Urothelium cell line (cell line): ENCODE results near the gene ZDHHC1.

Experiments used
- DNase-seq: peaks from one replicate; pipeline ENCODE4 v3.0.0; 2011; ENCODE audit warnings: low spot score, mixed read lengths
- FAIRE-seq: peaks from 2 replicates; lab custom pipeline; 2011; peaks lifted over from hg19 to GRCh38; lab: Jason Lieb, UNC

ZDHHC1 gene, protein sequence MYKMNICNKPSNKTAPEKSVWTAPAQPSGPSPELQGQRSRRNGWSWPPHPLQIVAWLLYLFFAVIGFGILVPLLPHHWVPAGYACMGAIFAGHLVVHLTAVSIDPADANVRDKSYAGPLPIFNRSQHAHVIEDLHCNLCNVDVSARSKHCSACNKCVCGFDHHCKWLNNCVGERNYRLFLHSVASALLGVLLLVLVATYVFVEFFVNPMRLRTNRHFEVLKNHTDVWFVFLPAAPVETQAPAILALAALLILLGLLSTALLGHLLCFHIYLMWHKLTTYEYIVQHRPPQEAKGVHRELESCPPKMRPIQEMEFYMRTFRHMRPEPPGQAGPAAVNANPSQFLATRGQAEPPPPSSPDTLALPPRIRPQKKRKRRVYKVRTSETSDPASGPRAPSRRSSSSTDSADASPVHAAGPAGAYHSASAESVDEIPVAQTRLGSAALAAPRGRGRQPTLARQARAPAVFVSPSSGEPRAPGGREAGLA

DNA sequence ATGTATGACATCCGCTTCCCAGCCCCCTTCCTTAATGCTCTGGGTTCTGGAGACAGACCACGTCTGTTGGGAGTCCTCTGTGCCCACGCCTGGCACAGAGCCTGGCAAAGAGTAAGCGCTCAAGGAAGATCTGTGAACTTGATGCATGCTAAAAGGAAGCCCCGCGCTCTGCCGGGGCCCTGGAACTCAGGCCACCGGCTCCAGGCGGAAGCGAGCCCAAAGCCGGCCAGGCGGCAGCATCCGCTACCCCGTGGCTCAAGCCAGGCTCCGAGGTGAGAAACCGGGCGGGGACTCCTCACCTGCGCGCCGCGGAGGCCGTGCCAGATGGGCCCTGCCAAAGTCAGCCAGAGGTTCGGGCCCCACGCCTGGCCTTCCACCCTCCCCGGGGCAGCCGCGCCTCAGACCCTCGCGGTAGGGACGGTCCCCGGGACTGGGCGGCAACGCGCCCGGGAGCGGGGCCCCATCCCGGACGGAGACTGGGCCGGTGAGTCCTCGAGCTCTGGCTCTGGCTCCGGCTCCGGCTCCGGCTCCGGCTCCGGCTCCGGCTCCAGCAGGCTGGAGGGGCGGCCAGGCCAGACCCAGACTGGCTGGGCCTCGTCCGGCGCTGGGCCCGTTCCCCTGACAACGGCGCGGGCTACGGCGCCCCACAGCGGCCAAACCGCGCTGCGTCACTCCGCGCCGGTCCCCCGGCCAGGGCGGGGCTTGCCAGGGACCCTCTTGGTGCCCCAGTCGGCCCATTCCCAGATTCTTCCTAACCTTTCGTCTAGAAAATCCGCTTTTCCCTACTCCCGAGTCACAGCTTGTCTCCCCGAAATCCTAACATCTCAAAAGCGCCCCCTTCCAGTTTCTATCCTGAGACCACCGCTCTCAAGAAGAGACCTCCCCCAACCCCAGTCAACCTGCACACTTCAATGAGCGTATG lies at the start of gene ZDHHC1:
TSS of gene ZDHHC1 (minus strand) at position 606 of the 922 bp plus-strand sequence. CDS start 8,702 bp downstream, outside the sequence.
- FAIRE-seq = no peak
- DNase-seq = peak; percentile 92

DNA sequence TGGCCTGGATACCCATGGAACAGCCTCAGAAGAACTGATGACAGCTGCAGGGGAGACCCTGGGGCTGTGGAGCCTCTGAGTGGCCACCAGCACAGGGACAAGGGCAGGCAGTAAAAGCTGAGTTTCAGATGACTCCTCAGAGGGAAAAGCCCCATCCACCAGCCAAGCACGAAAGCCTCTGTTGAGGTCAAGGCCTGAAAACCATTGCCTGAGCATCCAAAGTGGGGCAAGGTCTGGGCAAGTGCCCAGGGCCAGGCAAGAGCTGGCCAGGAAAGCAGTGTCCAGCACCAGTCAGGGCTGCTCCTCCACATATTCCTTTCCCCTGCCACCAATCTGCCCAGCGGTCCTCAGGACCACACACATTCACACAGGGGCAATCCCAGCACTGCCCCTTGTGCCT lies 48.3 kb upstream of the ZDHHC1 start:
- DNase-seq (no peak), FAIRE-seq (no peak)

DNA sequence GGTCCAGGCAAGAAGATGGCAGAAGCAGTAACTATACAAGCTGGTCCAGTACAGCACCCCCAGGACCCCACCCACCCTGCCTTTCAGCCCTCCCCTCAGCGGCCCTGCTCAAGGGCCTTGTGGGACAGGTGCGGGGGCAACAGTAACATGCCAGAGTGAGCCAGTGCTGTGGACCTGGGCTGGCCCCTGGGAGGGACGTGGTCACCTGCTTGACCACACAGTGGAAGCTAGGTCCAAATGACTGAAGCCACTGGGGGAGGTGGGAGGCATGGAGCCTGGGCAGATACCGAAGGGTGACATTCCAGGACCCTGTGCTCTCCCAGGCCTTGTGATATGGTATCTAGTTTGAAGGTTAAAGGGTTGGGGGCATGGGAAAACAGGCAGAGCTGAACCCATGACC lies 47.4 kb upstream of the ZDHHC1 start:
- DNase-seq (no peak), FAIRE-seq (no peak)

DNA sequence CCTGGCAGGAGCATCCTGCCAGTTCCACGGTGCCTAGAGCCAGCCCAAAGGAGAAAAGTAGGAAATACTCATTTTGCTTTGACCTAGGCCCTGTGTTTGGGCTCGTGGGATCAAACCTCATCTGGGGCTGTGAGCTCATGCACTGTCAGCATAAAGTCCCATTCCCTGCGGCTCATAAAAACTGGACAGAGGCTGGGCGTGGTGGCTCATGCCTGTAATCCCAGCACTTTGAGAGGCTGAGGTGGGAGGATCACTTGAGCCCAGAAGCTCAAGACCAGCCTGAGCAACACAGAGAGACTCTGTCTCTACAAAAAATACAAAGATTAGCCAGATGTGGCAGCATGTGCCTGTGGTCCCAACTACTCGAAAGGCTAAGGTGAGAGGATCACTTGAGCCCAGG lies 46.8 kb upstream of the ZDHHC1 start:
- FAIRE-seq (no peak), DNase-seq (no peak)

DNA sequence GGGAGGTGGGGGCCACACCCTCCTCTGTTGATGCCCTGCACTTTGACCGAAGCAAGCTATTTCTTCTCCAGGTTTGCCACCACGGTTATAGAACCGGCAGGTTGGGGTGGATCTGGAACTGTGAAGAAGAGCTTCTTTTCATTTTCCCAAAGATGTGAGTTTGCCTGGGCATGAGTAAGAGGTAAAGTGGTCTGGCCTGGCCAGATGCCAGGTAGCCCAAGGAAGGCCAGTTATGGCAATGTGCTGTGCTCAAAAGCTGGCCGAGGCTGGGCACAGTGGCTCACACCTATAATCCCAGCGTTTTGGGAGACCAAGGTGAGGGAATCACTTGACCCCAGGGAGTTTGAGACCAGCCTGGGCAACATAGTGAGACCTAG lies 46.0 kb upstream of the ZDHHC1 start:
- FAIRE-seq = no peak
- no peak for DNase-seq

DNA sequence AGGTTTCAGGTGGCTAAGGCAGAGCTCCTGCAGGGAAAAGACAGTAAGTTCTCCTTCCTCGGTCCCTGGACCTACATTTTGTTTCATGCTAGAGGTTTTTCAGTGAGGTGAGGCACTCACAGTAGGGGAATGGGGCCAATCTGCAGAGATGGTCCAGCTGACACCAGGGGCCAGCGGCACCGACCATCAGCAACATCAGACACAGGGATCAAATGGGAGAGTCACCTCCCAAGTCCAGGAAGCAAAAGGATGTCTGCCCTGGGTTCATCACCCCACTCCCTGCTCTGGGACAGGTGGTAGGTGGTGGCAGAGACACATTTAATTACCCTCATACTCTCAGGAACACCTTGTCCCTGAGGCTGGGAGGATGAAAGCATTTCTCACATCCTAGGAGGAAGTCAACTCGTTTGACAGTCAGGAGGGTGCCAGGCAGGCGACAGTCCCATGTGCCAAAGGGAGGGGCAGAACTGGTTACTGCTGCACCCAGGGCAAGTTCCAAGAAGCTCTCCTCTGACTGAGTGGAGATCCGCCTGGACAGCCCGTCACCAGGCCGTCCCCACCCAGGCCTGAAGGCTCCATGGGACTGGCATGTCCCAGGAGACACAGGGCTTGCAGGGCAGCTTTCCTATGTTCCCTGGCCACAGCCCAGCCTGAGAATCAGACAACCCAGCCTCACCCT lies 45.5 kb upstream of the ZDHHC1 start:
- no peak for FAIRE-seq
- DNase-seq = no peak

DNA sequence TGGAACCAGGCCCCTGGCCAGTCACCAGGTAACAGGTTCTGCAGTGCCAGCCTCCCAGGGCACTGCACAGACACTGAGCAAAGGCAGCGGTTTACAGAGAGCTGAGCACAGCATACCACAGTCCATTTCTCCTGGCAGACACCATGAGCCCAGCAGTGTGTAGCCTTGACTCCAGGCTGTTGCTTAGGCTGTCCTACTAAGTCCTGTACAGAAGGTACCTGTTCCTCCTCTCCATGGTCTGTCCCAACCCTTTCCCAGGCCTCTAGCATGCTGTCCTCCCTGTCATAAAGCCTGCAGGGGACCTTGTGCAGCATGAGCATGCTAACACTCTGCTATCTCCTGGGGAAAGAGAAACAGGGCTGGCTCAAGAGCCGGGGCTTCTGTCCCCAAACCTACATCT lies 44.7 kb upstream of the ZDHHC1 start:
- DNase-seq (no peak), FAIRE-seq (no peak)

DNA sequence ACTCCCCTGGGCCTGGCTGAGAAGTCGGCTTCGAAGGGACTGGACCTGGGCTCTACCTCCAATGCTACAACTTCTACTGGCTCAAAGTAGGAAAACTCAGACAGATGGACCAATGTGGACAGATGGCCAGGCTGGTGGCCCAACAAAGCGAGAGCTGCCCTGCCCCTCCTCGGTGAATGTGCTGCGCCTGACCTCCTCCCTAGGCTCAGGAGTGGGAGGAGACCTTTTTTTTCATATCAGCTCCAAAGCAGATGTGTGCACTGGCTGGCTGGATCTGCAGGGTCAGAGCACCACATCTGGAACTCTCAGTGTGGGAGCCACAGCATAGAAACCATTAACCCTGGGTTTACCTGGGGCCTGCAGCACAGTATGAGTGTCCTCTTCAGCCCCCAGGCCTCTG lies 43.9 kb upstream of the ZDHHC1 start:
- no peak for DNase-seq
- FAIRE-seq = no peak

DNA sequence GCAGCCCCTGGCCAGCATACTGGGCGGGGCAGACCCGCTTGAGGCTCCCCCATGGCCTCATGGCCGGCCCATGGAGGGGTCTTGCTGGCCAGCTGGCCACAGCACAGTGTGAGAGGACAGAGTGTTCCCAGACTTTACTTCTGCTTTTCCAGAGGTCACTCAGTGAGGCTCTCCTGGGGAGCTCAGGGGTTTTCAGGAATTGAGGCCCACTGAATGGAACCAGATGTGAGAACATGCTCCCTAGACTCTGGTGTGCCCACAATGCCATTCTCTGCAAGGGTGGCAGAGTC lies 43.5 kb upstream of the ZDHHC1 start:
- FAIRE-seq (no peak), DNase-seq (no peak)

DNA sequence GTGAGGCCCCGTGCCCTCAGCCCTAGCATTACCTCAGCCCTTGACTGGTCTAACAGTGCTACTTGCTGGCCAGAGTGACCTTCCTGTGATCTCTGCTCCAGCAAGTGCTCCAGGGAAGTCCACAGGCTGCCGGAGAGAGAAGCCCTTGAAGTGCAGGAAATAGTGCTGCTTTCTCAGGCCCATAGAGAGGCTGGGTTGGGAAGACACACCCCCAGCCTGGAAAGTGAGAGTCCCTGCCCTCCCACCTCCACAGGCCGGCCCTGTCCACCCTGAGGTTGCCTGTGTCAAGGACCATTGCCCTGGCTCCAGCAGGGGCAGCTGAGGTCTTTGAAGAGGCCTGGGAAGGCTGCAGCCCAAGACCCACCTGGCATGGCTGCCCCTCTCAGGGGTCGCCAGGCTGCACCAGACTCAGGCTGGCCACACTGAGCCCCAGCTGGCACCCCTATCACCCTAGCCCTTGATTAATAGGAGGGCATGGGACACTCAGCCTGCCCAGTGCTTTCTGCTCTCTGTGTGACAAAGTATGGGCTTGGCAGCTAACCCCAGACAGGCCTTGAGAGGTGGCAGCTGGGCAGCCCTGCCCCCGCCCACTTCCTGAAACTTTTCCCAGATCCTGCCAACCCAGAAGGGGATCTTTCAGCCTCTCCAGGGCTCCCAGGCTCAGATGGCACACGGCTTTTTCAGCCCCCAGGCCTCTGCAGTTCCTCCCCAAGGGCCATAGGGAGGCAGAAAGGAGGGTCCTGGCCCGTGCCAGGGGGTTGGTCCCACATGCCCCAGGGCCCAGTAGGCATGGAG lies 43.0 kb upstream of the ZDHHC1 start:
- DNase-seq (no peak), FAIRE-seq (no peak)

DNA sequence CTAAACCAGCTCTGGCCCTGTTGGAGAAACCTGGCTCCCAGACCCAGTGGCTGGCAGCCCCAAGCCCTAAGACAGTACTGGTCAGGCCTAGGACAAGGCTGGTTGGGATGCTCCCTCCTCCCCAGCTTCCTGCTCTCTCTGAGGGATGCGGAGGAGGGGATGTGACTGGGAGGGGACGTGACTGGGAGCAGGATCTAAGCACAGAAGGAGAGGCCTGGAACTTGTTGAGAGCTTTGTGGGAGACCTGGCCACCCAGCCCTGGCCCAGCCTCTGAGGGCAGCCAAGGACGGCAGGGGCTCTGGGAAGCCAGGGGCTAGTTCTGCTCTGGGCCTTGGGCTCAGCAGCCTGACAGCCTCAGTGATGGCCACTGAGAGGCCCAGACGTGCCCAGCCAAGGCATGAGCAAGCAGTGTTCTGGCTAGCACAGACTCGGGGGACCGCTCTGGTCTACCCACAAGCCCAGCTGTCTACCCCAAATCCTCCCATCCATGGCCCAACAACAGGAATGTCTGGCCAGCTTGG lies 41.9 kb upstream of the ZDHHC1 start:
- no peak for FAIRE-seq

DNA sequence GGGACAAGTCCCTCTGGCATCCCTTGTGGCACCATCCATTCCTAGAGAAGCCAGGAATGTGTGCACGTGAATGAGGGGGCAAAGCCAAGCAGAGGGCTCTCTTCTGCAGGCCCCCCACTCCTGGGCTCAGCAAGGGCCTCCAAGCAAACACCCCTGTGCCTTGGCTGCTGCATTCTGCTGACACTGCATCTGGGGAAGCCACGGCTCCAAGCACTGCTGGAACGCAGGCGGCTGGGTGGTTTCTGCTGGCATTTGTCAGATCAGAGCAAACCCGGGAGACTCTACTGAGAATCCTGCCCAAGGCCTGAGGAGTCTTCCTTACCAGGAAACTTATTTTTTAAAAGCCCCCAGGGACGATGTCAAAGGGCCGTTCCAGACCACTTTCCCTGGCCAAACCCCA lies 41.3 kb upstream of the ZDHHC1 start:
- FAIRE-seq (no peak), DNase-seq (no peak)

More for the DNA sequence above, 41.9 kb upstream of the ZDHHC1 start:
- no peak for DNase-seq

DNA sequence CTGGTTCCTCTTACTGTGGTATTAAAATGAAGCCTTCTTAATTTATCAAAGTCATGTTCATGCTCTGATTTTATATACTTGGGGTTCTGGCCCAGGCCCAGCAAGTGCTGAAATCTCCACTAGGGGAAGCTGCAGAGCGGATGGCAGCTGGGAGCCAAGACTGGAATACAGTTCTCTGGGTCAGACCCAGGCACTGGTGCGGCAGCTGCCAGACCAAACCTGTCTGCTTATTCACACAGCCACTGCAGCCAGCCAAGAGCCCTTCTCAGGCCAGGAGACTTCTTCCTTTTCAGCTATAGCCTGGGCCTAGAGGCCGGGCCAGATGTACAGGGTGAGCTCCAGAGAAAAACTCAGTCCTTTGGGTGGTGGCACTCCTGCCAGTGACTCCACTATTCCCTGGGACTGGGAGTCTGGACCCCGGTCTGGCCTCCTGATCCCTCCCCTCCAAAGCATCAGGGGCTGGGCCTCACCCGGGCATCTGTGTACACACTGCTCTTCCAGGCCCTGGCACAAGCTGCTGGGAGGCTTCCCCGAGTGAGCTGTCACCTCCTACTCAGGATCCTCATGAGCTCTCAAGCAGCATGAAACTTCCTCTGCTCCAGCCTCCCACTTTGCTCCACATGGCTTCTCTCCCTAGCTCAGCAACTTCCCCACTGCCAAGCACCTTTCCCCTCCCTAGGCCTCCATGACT lies 40.3 kb upstream of the ZDHHC1 start:
- DNase-seq (peak; percentile 33), FAIRE-seq (no peak)

DNA sequence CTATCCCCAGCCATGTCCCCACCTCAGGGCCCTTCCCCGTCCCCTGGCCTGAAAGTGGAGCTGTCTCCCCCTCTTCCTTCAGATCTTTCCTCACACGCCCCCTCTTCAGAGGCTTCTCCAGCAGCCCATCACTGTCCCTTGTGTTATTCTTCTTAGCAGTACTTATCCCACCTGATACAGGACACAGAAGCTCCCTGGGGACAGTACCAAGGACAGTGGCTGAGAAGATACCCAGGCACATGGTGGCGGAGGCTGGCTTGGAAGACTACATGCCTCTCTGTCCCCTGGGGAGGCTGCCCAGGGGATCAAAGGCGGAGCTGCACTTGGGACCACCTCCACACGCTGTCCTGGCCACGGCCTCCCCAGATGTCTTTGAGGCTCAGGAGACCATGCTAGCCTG lies 38.6 kb upstream of the ZDHHC1 start:
- FAIRE-seq = no peak

DNA sequence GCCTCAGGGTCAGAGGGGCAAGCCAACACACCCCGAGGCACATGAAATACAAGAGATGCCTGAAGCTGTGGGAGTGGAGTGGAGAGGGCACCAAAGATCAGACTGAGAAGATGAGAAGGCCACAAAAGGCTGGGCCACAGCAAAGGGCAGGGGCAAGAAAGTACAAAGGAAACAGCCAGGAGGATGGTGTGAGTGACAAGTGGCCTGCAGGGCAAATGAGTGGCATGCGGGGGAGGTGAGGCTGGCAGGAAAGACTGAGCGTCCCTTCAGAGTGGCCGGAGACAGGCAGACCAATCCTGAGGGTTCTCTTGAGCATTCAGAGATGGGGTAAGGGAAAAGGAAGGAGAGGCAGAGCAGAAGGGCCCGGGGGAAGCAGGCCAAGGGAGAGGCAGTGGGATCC lies 37.8 kb upstream of the ZDHHC1 start:
- DNase-seq = no peak
- no peak for FAIRE-seq

More for the DNA sequence above, 38.6 kb upstream of the ZDHHC1 start:
- no peak for DNase-seq

DNA sequence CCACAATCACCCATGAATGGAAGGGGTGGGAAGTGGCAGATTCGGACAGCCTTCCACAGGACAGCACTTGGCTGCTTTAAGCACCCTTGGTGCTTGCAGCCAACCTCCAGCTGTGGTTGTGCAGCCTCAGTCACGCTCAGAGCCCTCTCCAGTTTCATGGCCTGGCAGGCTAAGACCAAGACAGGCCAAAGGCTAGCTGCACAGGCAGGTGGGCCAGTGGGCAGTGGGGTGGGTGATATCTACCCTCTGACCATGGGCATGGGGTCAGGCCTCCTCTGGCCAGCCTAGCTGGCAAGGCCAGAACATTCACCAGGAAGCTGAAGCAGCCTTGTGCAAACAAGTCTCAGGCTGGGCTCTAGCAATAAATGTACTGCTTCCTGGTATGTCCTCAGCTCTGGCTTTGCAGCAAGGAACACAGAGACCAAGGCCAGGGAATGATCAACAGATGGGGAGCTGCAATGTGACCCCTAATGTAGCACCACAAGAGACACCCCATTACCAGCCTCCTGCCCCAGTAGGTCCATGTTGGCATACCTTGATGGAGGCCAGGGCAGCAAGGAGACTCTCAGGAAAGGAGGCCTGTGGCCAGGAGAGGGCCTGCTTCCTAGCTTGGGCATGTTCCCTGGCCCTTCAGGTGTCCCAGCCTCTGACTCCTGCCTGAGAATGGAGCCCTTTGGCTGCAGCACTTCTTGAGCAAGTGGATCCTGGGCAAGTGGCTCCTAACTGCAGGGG lies 35.6 kb upstream of the ZDHHC1 start:
- DNase-seq (no peak), FAIRE-seq (no peak)

DNA sequence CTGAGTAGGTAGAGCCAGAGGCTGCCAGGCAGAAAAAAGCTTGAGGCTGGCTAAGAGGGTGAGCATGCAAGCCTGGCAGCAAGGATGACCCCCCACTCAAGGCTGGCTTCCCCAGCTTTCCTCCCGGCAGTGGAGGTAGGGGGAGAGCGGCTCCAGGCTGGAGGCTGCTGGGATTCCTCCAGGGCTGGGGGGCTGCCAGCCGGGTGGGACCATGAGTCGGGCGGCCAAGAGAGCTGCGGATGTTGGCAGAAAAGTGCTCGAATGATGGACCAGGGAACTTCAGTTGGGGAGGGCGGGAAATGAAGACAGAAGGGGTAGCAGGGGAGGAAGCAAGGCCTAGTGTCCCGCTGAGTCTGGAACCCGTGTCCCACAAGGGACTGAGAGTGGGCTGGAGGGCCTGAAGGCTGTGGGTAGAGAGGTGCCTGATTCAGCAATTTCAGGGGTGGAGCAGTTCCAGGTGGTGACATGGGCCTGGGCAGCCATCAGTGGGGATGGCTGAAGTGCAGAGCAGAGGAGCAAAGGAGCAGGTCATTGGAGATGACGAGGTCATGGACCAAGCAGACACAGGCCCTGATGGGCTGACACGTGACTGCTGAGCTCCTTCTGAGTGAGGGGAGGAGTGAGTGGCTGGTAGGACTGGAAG lies 34.9 kb upstream of the ZDHHC1 start:
- no peak for FAIRE-seq
- no peak for DNase-seq

DNA sequence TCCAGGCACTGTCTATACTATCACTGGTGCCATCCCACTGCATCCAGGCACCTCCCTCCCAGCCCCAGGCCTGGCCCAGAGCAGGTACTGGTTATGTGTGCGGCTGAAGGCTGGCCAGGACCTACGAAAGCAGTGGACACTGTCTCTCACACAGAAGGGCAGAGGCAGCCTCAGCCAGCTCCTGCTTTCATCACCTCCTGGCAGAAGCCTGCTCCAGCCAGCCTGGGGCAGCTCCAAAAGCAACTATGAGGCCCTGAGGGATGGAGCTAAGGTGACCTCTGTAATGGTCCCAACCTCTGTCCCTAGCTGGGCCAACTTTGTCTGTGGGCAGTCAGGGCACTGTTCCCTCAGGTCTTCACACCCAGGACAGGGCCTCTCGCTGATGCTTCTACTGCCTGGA lies 33.5 kb upstream of the ZDHHC1 start:
- DNase-seq (no peak), FAIRE-seq (no peak)

DNA sequence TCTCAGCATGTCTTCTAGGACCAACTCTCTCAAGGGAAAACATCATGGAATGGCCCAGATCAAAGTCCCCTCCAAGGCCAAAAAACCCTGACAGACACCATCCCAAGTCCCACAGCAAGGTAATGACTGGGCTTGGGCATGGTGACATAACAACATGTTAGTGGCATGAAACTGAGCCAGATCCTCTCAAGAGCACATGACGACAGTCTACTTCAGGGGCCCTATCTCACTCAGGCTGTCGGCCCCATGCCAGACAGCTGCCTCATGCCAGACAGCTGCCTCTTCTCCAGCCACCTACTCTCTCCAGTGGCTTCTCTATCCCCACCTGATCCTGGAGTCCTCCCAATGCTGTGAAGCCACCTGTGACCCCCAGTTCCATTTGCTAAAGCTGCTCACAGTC lies 33.1 kb upstream of the ZDHHC1 start:
- DNase-seq (no peak), FAIRE-seq (no peak)
